Cardiac muscle cell (in vitro differentiated cells and primary cell): ENCODE data around the gene ADCK1. TPM values are rescaled to one million over a fixed set of nuclear protein-coding genes. Genes with fewer than 3 reads are reported as not detected.

Experiments
- DNase-seq, 2 donors: peaks; one replicate each; pipeline versions ENCODE4 v3.0.0 to v3.0.0-alpha.2; 2010 to 2017; ENCODE audit warnings: low read depth in 1 of 2, low spot score in 1 of 2
- H3K27ac ChIP-seq: fragments of 200-600 bp; sonication (generic); 2 replicates; pipeline ENCODE4 v1.5.1; 2016
- H3K27me3 ChIP-seq: fragments of 200-600 bp; sonication (generic); 2 replicates; pipeline ENCODE4 v1.6.0; 2016; ENCODE audit warnings: control low read depth
- H3K36me3 ChIP-seq: fragments of 200-600 bp; sonication (generic); 2 replicates; pipeline ENCODE4 v1.5.1; 2016; ENCODE audit warnings: control low read depth
- H3K4me1 ChIP-seq: fragments of 200-600 bp; sonication (generic); 2 replicates; pipeline ENCODE4 v1.8.1; 2017; ENCODE audit warnings: low read depth, mild to moderate bottlenecking, mixed run types
- H3K4me3 ChIP-seq: fragments of 200-600 bp; sonication (generic); 2 replicates; pipeline ENCODE4 v1.5.1; 2016; ENCODE audit warnings: mild to moderate bottlenecking
- H3K9me3 ChIP-seq: fragments of 200-600 bp; sonication (generic); 2 replicates; pipeline ENCODE4 v1.5.1; 2017; ENCODE audit warnings: low read depth, mild to moderate bottlenecking, control low read depth
- CTCF ChIP-seq: IDR thresholded peaks from 2 replicates; pipeline ENCODE4 v1.5.1; 2012; ENCODE audit warnings: low read depth, mild to moderate bottlenecking, low read length
- polyA plus RNA-seq: library from polyadenylated mRNA; unstranded; fragments of >200 nt; fragmentation: Nextera tagmentation; extraction: Ambion mirVana; gene quantifications from 2 replicates; pipeline ENCODE4 v1.2.1, GENCODE V29; 2016
- total RNA-seq: library from RNA; depleted of rRNA; stranded (reverse); fragments of >200 nt; gene quantifications from 2 replicates; pipeline ENCODE4 v1.2.3, GENCODE V29; 2016

ADCK1 gene
- total and polyA plus RNA-seq, 2 experiments from 2014 or later, result 12.2 to 20.6 TPM

- Histone ChIP-seq H3K27me3 (no peaks in the 10 kb centered on the region), H3K36me3 (no peaks in the 10 kb centered on the region), H3K4me3 (no peak overlapping the region), H3K9me3 (no peaks in the 10 kb centered on the region), H3K4me1 (no peaks in the 10 kb centered on the region), H3K27ac (no peak overlapping the region)
- DNase-seq, result no peak
- no peak for TF ChIP-seq CTCF
Measured at GRCh38 chr14:77865455-77865854, 65.5 kb downstream of the ADCK1 start.

GRCh38 chr14:77866932-77867331, 67.0 kb downstream of the ADCK1 start:
- H3K36me3 ChIP-seq, result no peaks in the 10 kb centered on the region
- no peak overlapping the region for H3K4me3 ChIP-seq
- no peak for TF ChIP-seq CTCF
- no peaks in the 10 kb centered on the region for H3K9me3 ChIP-seq
- no peak overlapping the region for H3K27ac ChIP-seq
- H3K4me1 ChIP-seq, result no peaks in the 10 kb centered on the region
- H3K27me3 ChIP-seq, result no peaks in the 10 kb centered on the region
- DNase-seq, result no peak

- Histone ChIP-seq H3K9me3 (no peaks in the 10 kb centered on the region), H3K27me3 (no peaks in the 10 kb centered on the region), H3K4me1 (no peaks in the 10 kb centered on the region), H3K4me3 (no peak overlapping the region), H3K36me3 (no peaks in the 10 kb centered on the region), H3K27ac (no peak overlapping the region)
- no peak for DNase-seq
- no peak for TF ChIP-seq CTCF
Measured at GRCh38 chr14:77867476-77867875, 67.6 kb downstream of the ADCK1 start.

GRCh38 chr14:77868552-77869285, 68.8 kb downstream of the ADCK1 start:
- Histone ChIP-seq H3K36me3 (no peaks in the 10 kb centered on the region), H3K27ac (no peak overlapping the region), H3K9me3 (no peaks in the 10 kb centered on the region), H3K4me1 (no peaks in the 10 kb centered on the region), H3K27me3 (no peaks in the 10 kb centered on the region), H3K4me3 (no peak overlapping the region)
- no peak for TF ChIP-seq CTCF
- no peak for DNase-seq

- Histone ChIP-seq H3K9me3 (no peaks in the 10 kb centered on the region), H3K4me1 (no peaks in the 10 kb centered on the region), H3K27ac (no peak overlapping the region), H3K4me3 (no peak overlapping the region), H3K36me3 (no peaks in the 10 kb centered on the region), H3K27me3 (no peaks in the 10 kb centered on the region)
- DNase-seq, result no peak
- no peak for TF ChIP-seq CTCF
Measured at GRCh38 chr14:77869340-77869739, 69.4 kb downstream of the ADCK1 start.
